DMS114 treated with DMSO at 0.1 percent for 48 hours (cell line): ENCODE results near the gene SDF4.
"Not testable (repeated sequence)": the region's sequence is repeated elsewhere in the genome, so short reads cannot be mapped to it uniquely, and the experiment has no call there.

ENCODE experiments used
- DNase-seq: peaks from one replicate; lab custom pipeline; 2025; ENCODE audit not compliant: unreplicated experiment; lab: John Stamatoyannopoulos, UW

SDF4 gene

GRCh38 chr1:1181129-1181937, 50.5 kb downstream of the SDF4 start:
- no peak for DNase-seq

GRCh38 chr1:1179983-1180861, 51.6 kb downstream of the SDF4 start:
- DNase-seq: no peak

- DNase-seq: no peak
These were observed 52.3 kb downstream of the SDF4 start for GRCh38 chr1:1179346-1179982.

- no peak for DNase-seq
These were observed 52.9 kb downstream of the SDF4 start for GRCh38 chr1:1178794-1179331.

- no peak for DNase-seq
These were observed 54.2 kb downstream of the SDF4 start for GRCh38 chr1:1177452-1178206.

GRCh38 chr1:1176931-1177330, 54.9 kb downstream of the SDF4 start:
- DNase-seq: no peak

GRCh38 chr1:1176063-1176761, 55.6 kb downstream of the SDF4 start:
- not testable (repeated sequence) for DNase-seq

- DNase-seq: no peak
These were observed 56.4 kb downstream of the SDF4 start for GRCh38 chr1:1175221-1176062.

- no peak for DNase-seq
These were observed 57.9 kb downstream of the SDF4 start, which contains the start of gene TTLL10 for GRCh38 chr1:1173793-1174415. TSS of gene TTLL10 (plus strand) at chr1:1173880. CDS start at chr1:1179216, 5,336 bp downstream.

GRCh38 chr1:1173061-1173792, 58.6 kb downstream of the SDF4 start:
- no peak for DNase-seq

GRCh38 chr1:1171546-1172340, 60.1 kb downstream of the SDF4 start:
- no peak for DNase-seq

- no peak for DNase-seq
These were observed 60.6 kb downstream of the SDF4 start for GRCh38 chr1:1171161-1171545.

GRCh38 chr1:1170215-1171091, 61.3 kb downstream of the SDF4 start:
- DNase-seq: no peak

GRCh38 chr1:1169429-1170214, 62.2 kb downstream of the SDF4 start:
- DNase-seq: no peak
